Left lung (tissue), 10 donors: ENCODE results near the gene SRRD. TPM values are rescaled to one million over a fixed set of nuclear protein-coding genes. Genes with fewer than 3 reads are reported as not detected.

ENCODE experiments used
- ATAC-seq: fragments of 200-7000 bp; cut with Tn5 transposase; one replicate; pipeline ENCODE4 v1.9.1; 2020; ENCODE audit warnings: moderate library complexity
- DNase-seq, 4 donors: peaks; one replicate each; pipeline ENCODE4 v3.0.0-alpha.2; 2013 to 2020
- H3K27ac ChIP-seq, 2 donors: fragments of 200-600 bp; sonication (generic) in 1 of 2; one replicate each; pipeline versions ENCODE4 v1.5.0 to v1.8.0; 2020 to 2021
- H3K27me3 ChIP-seq, 2 donors: fragments of 200-600 bp; sonication (generic) in 1 of 2; one replicate each; pipeline versions ENCODE4 v1.5.0 to v1.8.0; 2020 to 2021
- H3K36me3 ChIP-seq, 2 donors: fragments of 200-600 bp; sonication (generic) in 1 of 2; one replicate each; pipeline versions ENCODE4 v1.5.0 to v1.8.0; 2020 to 2021
- H3K4me1 ChIP-seq, 2 donors: fragments of 200-600 bp; one replicate each; pipeline ENCODE4 v1.8.0; 2021
- H3K4me3 ChIP-seq, 2 donors: fragments of 200-600 bp; sonication (generic) in 1 of 2; one replicate each; pipeline versions ENCODE4 v1.5.0 to v1.8.0; 2020 to 2021; ENCODE audit warnings: mild to moderate bottlenecking in 1 of 2
- H3K9me3 ChIP-seq, 2 donors: fragments of 200-600 bp; sonication (generic) in 1 of 2; one replicate each; pipeline versions ENCODE4 v1.5.0 to v1.8.0; 2020 to 2021
- intact Hi-C, 2 donors: fragments of 100-400 bp; cut with DNase I; formaldehyde crosslinking; loops; one replicate each; pipeline versions ENCODE4 v1.11.2 to v1.14.2; 2022
- polyA plus RNA-seq, 6 donors: library from polyadenylated mRNA; unstranded; fragments of 120-200 nt; gene quantifications; one replicate each; pipeline ENCODE4 v1.2.1, GENCODE V29; 2013; ENCODE audit not compliant: insufficient read length in 6 of 6
- total RNA-seq, 2 donors: library from RNA; stranded (reverse); fragmentation: NEBNext Ultra II Directional; extraction: Animal tissue kit (Norgen Biotek cat#: 25700); gene quantifications; one replicate each; pipeline ENCODE4 v1.2.1, GENCODE V29; 2021
- TF ChIP-seq, protein P1 (sequence below), 2 donors: fragments of 200-600 bp; sonication (generic) in 1 of 2; IDR thresholded peaks; one replicate each; pipeline versions ENCODE4 v1.5.0 to v1.8.0; 2021; ENCODE audit warnings: antibody characterized with exemption in 2 of 2
- donor health status: DM: no; HTN: yes; CAD: no.
- donor health status: DM: no; HTN: no; CAD: no.

The SRRD gene
- total and polyA plus RNA-seq, 8 donors: 18.5 to 33.1 (median 29.4) TPM

DNA sequence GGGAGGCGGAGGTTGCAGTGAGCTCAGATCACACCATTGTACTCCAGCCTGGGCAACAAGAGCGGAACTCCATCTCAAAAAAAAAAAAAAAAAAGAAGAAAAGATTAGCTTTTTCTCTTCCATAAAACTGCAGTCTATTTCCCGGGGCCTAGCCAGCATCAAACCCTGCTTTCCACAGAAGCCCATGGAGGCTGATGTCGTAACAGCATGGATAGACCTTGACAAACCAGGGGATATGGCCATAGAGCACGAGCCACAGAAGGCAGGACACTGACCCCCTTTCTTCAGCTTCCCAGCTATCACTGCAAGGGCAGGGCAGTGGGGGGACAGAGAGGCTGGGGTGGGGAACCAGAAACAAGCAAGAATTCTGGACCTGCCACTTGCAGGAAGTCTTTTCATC is 21.6 kb upstream of the SRRD start:
- H3K36me3 ChIP-seq: peaks cover 0 to 84% of the 10 kb centered on the region in 2 donors

DNA sequence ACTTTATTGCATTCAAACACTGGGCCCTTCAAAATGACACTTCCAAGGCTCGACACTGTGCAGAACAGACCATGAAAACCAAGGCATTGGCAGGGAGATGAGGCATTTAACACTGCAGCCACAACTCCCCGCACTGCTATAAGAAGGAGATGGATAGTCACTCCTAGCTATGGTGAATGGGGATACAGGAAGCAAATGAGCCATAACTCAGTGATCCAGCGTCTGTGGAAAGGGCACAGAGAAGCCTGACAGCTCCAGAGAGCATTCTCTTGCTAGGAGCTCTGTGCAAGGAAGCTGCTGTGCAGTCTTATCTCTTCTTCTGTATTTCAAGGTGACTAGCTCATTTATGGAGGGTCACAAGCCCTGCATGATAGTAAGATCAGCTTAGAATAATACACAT is 21.0 kb upstream of the SRRD start:
- intact Hi-C loops: loop anchor here in 1 of 2 donors (10.0 kb wide), 1 partner anchor 68 kb away; no protein-coding TSS in a partner anchor
- H3K9me3 ChIP-seq: no peaks in the 10 kb centered on the region
- H3K27me3 ChIP-seq: no peaks in the 10 kb centered on the region
- peaks cover 0 to 84% of the 10 kb centered on the region in 2 donors for H3K36me3 ChIP-seq
- no peaks in the 10 kb centered on the region for H3K4me1 ChIP-seq
- no peak for DNase-seq
- H3K4me3 ChIP-seq: no peak overlapping the region
- ATAC-seq: no peak
- H3K27ac ChIP-seq: no peak overlapping the region
- TF ChIP-seq, protein P1, sequence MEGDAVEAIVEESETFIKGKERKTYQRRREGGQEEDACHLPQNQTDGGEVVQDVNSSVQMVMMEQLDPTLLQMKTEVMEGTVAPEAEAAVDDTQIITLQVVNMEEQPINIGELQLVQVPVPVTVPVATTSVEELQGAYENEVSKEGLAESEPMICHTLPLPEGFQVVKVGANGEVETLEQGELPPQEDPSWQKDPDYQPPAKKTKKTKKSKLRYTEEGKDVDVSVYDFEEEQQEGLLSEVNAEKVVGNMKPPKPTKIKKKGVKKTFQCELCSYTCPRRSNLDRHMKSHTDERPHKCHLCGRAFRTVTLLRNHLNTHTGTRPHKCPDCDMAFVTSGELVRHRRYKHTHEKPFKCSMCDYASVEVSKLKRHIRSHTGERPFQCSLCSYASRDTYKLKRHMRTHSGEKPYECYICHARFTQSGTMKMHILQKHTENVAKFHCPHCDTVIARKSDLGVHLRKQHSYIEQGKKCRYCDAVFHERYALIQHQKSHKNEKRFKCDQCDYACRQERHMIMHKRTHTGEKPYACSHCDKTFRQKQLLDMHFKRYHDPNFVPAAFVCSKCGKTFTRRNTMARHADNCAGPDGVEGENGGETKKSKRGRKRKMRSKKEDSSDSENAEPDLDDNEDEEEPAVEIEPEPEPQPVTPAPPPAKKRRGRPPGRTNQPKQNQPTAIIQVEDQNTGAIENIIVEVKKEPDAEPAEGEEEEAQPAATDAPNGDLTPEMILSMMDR (IDR thresholded peaks at IDR 0.05): no peak

More for the DNA sequence above, 21.6 kb upstream of the SRRD start:
- no peaks in the 10 kb centered on the region for H3K9me3 ChIP-seq
- TF ChIP-seq, protein P1 (IDR thresholded peaks at IDR 0.05): no peak
- no peak overlapping the region for H3K27ac ChIP-seq
- H3K4me3 ChIP-seq: no peak overlapping the region
- no peaks in the 10 kb centered on the region for H3K27me3 ChIP-seq
- no peak for ATAC-seq
- no peaks in the 10 kb centered on the region for H3K4me1 ChIP-seq
- no peak for DNase-seq
- intact Hi-C loops: loop anchor here in 1 of 2 donors (10.0 kb wide), 1 partner anchor 67 kb away; no protein-coding TSS in a partner anchor

DNA sequence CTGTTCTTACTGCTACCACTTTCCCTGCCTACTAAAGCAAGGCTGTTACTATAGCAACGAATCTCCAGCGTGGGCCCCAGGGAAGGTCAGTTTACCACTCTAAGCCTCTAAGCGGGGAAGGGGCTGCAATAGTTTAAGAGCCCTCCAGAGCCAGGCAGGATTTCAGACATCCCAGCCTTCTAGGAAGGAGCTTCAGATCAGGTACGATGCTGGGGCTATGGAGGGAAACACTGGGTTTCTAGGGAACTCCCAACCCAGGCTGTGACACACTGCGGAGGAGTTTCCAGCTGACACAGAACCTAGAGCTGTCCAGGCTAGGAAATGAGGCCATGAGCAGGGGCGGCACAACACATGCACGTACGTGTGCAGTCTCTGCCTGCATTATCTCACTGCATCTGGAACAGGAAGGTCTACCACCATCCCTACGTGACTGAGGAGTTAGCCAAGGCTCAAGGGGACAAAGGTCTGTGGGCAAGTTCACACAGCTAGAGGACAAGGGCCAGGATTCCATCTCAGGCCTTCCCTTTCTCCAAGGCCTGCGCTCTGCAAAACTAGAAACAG is 20.5 kb upstream of the SRRD start:
- intact Hi-C loops: loop anchor here in 1 of 2 donors (10.0 kb wide), 1 partner anchor 68 kb away; no protein-coding TSS in a partner anchor
- Histone ChIP-seq H3K4me3 (no peak overlapping the region), H3K27ac (no peak overlapping the region), H3K4me1 (no peaks in the 10 kb centered on the region), H3K27me3 (no peaks in the 10 kb centered on the region), H3K9me3 (no peaks in the 10 kb centered on the region), H3K36me3 (peaks cover 0 to 84% of the 10 kb centered on the region in 2 donors)
- no peak for DNase-seq
- ATAC-seq: no peak
- TF ChIP-seq, protein P1 (IDR thresholded peaks at IDR 0.05): no peak

DNA sequence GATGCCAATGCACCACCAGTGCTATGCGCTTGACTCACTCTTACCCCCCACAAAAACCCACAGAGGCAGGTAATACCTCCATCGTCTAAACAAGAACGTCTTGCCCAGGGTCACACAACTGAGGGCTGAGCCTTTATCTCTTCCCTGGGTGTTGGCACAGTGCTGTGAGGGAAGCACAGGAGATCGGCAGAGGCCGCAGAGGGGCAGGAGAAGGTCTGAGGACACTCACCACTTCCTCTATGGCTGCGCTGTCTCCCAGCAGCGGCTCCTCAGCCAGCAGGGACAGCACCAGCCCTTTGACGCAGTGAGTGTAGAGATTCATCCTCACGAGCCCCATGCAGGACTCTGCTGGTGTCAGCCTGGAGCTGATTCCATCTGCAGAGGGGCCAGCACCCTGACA is 20.0 kb upstream of the SRRD start:
- ATAC-seq: no peak
- H3K4me3 ChIP-seq: no peak overlapping the region
- DNase-seq: no peak
- peaks cover 0 to 84% of the 10 kb centered on the region in 2 donors for H3K36me3 ChIP-seq
- no peaks in the 10 kb centered on the region for H3K27me3 ChIP-seq
- H3K4me1 ChIP-seq: no peaks in the 10 kb centered on the region
- no peak overlapping the region for H3K27ac ChIP-seq
- TF ChIP-seq, protein P1 (IDR thresholded peaks at IDR 0.05): no peak
- H3K9me3 ChIP-seq: no peaks in the 10 kb centered on the region
- intact Hi-C loops: loop anchor here in 1 of 2 donors (10.0 kb wide), 1 partner anchor 69 kb away; no protein-coding TSS in a partner anchor

DNA sequence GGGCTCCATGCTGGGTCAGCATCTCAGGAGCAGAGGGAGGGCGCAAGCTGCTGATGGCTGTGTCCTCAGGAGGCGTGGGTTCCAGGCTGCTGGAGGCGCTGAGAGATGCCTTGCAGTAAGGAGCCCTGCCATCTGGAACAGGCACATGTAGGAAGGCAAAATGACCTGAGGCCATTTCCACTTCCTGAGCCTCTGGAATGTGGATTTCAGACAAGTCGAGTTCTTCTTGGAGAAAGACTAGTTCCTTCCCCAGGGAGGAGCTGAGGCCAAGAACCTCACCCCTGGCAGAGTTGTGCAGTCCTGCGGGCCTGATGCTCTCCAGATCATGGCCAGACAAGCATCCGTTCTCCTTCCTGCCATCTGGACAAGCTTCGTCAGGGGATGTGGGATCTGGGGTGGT is 19.4 kb upstream of the SRRD start:
- Histone ChIP-seq H3K9me3 (no peaks in the 10 kb centered on the region), H3K27me3 (no peaks in the 10 kb centered on the region), H3K4me1 (no peaks in the 10 kb centered on the region), H3K36me3 (peaks cover 0 to 85% of the 10 kb centered on the region in 2 donors), H3K27ac (no peak overlapping the region), H3K4me3 (no peak overlapping the region)
- intact Hi-C loops: loop anchor here in 1 of 2 donors (10.0 kb wide), 1 partner anchor 70 kb away; no protein-coding TSS in a partner anchor
- ATAC-seq (no peak), DNase-seq (no peak)
- TF ChIP-seq, protein P1 (IDR thresholded peaks at IDR 0.05): no peak
